Measurements from ENCODE around the gene MYO5B. TPM values are rescaled to one million over a fixed set of nuclear protein-coding genes. Genes with fewer than 3 reads are reported as not detected.

Gene MYO5B
- total RNA-seq, 2 experiments from 2014 or later = not detected

DNA sequence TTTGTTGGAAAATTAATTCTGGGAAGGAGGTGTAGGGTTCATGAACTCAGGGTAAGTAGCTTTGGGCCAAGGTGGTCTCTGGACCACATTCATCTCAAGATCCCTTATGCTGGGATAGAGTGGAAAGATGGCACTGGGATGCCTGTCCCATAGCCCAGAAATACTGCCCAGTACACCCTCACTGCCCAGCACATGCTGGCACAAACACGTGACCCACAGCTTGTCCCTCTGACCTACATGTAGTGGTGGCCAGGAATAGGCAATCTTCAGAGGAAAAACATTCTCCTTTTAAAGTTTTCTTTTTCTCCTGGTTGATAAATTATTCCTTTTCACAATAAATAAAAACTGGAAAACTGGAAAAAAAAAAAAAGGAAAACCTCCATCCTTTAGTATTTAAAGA is 246.0 kb downstream of the MYO5B start:
- H4K20me1 ChIP-seq (ENCODE audit: insufficient read depth, low read length) = no peaks in the 10 kb centered on the region
- no peak for TF ChIP-seq EZH2phosphoT487 (IDR thresholded peaks at IDR 0.05; ENCODE audit: borderline replicate concordance, low read depth, low read length)
- TF ChIP-seq CTCF (conservative IDR thresholded peaks at IDR 0.05; ENCODE audit: low read length) = no peak
- no peak overlapping the region for H3K4me2 ChIP-seq (ENCODE audit: low read length)
- no peak for DNase-seq (ENCODE audit: low spot score)
- no peaks in the 10 kb centered on the region for H3K4me1 ChIP-seq (ENCODE audit: insufficient read depth, low read length, poor library complexity, severe bottlenecking)
- no peak overlapping the region for H3K4me3 ChIP-seq (ENCODE audit: low read depth, low read length, poor library complexity, severe bottlenecking)
- POLR2A ChIA-PET = no interaction called here
- H3K79me2 ChIP-seq (ENCODE audit: insufficient read depth, low read depth, low read length) = no peaks in the 10 kb centered on the region
- H3K27ac ChIP-seq (ENCODE audit: low read depth, low read length, poor library complexity, severe bottlenecking) = no peak overlapping the region
- BruUV-seq (replicated peaks) = no TSS peak
- no peaks in the 10 kb centered on the region for H3K36me3 ChIP-seq (ENCODE audit: insufficient read depth, low read length)
- H3K9me3 ChIP-seq (ENCODE audit: low read length) = no peaks in the 10 kb centered on the region
- H3K9me2 ChIP-seq (ENCODE audit: insufficient read depth, low read length) = no peaks in the 10 kb centered on the region
- CTCF ChIA-PET (ENCODE audit: unreplicated experiment) = no interaction called here
- intact Hi-C loops (cut with micrococcal nuclease; ENCODE audit: unreplicated experiment) = no loop called here
- H2AFZ ChIP-seq (ENCODE audit: low read length) = no peak overlapping the region

DNA sequence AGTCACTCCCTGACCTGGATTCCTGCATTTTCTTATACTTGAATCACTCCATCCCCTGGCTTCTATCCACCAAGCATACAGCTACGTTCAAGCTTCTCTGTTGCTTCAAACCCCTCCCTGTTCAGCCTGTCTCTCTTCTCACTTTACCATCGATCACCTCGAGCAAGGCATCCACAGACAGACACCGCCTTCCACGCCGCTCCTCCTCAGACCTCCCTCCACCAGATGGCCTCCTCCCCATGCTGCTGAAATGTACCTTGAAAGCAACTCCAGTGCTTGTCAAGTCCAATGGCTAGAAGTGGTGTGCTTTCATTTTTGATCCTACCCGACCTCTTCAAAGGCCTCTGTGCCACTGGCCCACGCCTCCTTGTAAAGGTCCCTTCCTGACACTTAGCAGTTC is 250.3 kb downstream of the MYO5B start:
- Histone ChIP-seq H2AFZ (ENCODE audit: low read length) (no peak overlapping the region), H3K4me3 (ENCODE audit: low read depth, low read length, poor library complexity, severe bottlenecking) (no peak overlapping the region), H3K27ac (ENCODE audit: low read depth, low read length, poor library complexity, severe bottlenecking) (no peak overlapping the region), H3K4me2 (ENCODE audit: low read length) (no peak overlapping the region), H3K9me3 (ENCODE audit: low read length) (no peaks in the 10 kb centered on the region), H3K9me2 (ENCODE audit: insufficient read depth, low read length) (no peaks in the 10 kb centered on the region), H3K36me3 (ENCODE audit: insufficient read depth, low read length) (no peaks in the 10 kb centered on the region), H3K79me2 (ENCODE audit: insufficient read depth, low read depth, low read length) (no peaks in the 10 kb centered on the region), H4K20me1 (ENCODE audit: insufficient read depth, low read length) (no peaks in the 10 kb centered on the region), H3K4me1 (ENCODE audit: insufficient read depth, low read length, poor library complexity, severe bottlenecking) (no peaks in the 10 kb centered on the region)
- no peak for TF ChIP-seq EZH2phosphoT487 (IDR thresholded peaks at IDR 0.05; ENCODE audit: borderline replicate concordance, low read depth, low read length)
- no peak for TF ChIP-seq CTCF (conservative IDR thresholded peaks at IDR 0.05; ENCODE audit: low read length)
- CTCF ChIA-PET (ENCODE audit: unreplicated experiment) = interaction anchor here (0.6 kb wide), 1 partner anchor 1907 kb away, joined by 3 read pairs; no protein-coding TSS in a partner anchor
- intact Hi-C loops (cut with micrococcal nuclease; ENCODE audit: unreplicated experiment) = no loop called here
- no peak for DNase-seq (ENCODE audit: low spot score)
- no TSS peak for BruUV-seq (replicated peaks)
- POLR2A ChIA-PET = no interaction called here

DNA sequence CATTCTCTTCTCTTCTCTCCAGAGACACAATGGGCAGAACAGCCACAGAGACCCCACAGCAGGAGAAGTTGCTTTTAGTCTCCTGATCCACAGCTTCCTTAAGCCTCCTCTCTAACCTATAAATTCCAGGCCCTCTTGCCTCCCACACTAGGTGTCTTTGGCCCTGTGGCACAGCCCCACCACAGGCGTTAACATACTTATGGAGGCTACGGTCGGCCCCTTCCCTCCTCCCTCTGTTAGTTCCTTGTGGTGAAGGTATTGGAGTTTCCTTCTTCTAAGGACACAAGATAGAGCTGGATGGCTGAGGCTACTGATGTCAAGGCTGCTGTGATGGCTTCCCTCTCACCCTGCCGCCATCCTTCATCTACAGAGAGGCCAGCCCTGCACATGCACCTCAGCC is 258.1 kb downstream of the MYO5B start:
- ChIA-PET POLR2A (no interaction called here), CTCF (ENCODE audit: unreplicated experiment) (no interaction called here)
- H3K79me2 ChIP-seq (ENCODE audit: insufficient read depth, low read depth, low read length) = no peaks in the 10 kb centered on the region
- no peak overlapping the region for H3K27ac ChIP-seq (ENCODE audit: low read depth, low read length, poor library complexity, severe bottlenecking)
- no peaks in the 10 kb centered on the region for H3K36me3 ChIP-seq (ENCODE audit: insufficient read depth, low read length)
- no peak overlapping the region for H3K4me2 ChIP-seq (ENCODE audit: low read length)
- H3K4me3 ChIP-seq (ENCODE audit: low read depth, low read length, poor library complexity, severe bottlenecking) = no peak overlapping the region
- no peaks in the 10 kb centered on the region for H3K9me2 ChIP-seq (ENCODE audit: insufficient read depth, low read length)
- DNase-seq (ENCODE audit: low spot score) = no peak
- intact Hi-C loops (cut with micrococcal nuclease; ENCODE audit: unreplicated experiment) = no loop called here
- no peaks in the 10 kb centered on the region for H4K20me1 ChIP-seq (ENCODE audit: insufficient read depth, low read length)
- TF ChIP-seq CTCF (conservative IDR thresholded peaks at IDR 0.05; ENCODE audit: low read length) (no peak), EZH2phosphoT487 (IDR thresholded peaks at IDR 0.05; ENCODE audit: borderline replicate concordance, low read depth, low read length) (no peak)
- no peaks in the 10 kb centered on the region for H3K4me1 ChIP-seq (ENCODE audit: insufficient read depth, low read length, poor library complexity, severe bottlenecking)
- H3K9me3 ChIP-seq (ENCODE audit: low read length) = no peaks in the 10 kb centered on the region
- H2AFZ ChIP-seq (ENCODE audit: low read length) = no peak overlapping the region
- no TSS peak for BruUV-seq (replicated peaks)
